HG03432 (cell line): ENCODE measurements around the gene NGEF.

Experiments
- ATAC-seq: cut with Tn5 transposase; IDR thresholded peaks from one replicate; pipeline ENCODE4 v1.9.1; 2021; ENCODE audit warnings: mild to moderate bottlenecking, moderate library complexity; ENCODE audit not compliant: unreplicated experiment

The NGEF gene

GRCh38 chr2:233002829-233003657, 10.0 kb downstream of the NGEF start:
- no peak for ATAC-seq

GRCh38 chr2:233000886-233001750, 11.9 kb downstream of the NGEF start:
- ATAC-seq, result no peak

GRCh38 chr2:232999354-232999753, 13.7 kb downstream of the NGEF start:
- ATAC-seq, result no peak

- no peak for ATAC-seq
These were observed 14.4 kb downstream of the NGEF start for GRCh38 chr2:232998666-232998985.

DNA sequence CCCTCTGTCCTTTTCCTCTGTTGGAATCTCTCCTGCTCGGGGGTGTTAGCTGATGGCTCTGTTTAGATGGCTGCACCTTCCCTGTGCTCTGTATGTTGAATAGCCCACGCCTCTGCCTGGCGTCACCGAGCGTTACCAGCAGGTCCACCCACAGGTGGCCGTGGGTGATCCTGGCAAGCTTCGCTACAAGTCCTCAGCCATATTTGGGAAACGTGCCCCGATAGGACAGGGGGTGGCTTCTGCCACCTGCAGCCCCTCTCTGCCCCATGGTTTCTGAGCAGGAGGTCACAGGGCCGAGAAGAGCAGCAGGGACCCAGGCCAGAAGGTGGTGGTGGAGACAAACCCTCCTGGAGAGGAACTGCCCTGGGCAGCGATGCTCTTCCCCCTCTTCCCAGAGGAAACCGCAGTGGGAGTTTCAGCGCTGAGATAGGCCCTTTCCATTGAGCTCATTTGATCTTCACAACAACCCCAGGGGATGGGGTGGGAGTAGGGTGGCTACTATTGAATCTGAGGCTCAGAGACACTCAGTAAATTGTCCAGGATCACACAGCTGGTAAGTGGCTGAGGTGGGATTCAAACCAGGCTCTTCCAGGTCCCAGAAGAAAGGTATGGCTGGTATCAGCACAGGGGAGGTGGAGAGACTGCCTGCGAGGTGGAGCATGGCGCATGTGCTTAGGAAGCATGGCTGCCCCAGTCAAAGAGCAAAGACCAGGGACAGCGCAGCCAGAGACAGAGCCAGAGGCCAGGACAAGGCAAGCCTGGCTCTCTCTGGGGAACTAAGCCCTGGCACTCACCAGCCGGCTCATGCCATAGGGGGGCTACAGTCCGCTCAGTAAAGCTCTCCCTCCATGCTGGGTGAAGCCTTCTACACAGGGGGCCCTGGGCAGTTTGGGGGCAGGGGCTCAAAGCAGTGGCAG, 15.0 kb downstream of the NGEF start:
- no peak for ATAC-seq

DNA sequence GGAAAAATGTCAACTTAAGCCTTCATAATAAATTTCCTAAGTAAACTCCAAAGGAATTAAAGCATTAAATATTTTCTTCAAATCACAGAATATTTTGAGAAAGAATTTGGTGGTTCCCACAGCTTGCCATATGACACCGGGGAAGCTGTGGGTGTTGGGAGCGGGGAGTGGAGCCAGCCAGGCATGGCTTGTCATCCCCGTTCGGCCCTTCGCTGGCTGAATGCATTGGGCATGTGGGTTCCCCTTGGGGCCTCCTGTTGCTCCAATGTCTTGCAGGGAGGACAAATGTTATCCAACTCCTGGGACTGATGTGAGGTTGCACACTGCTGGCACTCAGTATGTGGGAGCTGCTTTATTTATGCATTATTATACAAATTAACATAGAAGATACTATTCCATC, 18.6 kb downstream of the NGEF start:
- no peak for ATAC-seq

- ATAC-seq, result no peak
These were observed 19.7 kb downstream of the NGEF start for GRCh38 chr2:232993231-232993821.

GRCh38 chr2:232986155-232986554, 26.9 kb downstream of the NGEF start:
- ATAC-seq, result no peak

DNA sequence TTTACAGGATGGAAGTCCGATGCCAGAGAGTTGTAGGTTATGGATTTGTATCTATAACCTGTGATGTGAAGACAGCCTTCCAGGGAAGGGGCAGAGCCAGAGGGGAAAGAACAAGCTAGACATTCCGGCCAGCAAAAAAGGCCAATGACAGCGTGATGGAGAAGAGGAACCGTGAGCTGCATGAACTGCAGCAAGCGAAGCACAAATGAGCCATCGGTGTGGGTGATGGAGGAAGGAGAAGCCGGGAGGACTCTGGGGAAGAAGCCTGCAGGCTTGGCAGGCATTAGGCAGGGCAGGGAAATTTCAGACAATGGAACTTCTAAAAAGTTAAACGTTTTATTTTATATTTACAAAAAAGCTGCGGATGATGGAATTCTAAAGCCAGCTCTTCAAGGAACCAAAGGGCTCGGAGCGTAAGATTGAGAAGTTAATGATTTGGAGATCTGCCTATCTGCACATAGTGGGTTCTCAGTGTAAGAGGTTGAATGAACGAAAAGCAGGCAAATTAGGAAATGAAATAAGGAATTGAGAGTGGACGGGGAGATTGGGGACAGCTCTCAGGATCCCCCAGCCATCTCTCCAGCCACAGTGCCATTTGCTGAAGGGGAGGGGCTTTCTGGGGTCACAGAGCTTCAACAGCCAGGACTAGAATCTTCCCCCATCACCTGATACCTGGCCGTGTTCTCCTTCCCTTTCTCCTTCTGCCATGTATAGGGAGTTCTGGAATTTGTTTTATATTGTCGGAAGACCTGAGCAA, 28.4 kb downstream of the NGEF start:
- no peak for ATAC-seq

DNA sequence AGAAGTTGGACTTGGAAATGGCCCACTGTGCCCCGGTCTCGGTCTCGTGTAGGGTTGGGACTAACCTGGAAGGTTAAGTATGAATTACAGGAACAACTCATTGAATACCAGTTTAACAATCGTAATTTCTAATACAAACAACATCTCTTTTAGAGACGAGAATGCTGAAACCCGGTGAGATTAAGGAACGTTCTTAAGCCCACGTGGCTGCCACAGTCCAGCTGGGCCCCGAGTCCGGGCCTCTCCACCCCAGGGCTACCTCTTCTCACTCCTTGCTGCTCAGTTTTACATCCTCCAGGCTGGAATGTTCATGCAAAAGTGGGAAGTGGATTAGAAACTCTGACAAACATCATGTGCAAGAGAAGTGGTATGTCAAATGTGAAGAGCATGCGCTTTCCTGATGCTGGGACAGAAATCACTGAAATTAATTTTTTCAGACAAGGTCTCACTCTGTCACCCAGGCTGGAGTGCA, 29.4 kb downstream of the NGEF start:
- ATAC-seq, result no peak

DNA sequence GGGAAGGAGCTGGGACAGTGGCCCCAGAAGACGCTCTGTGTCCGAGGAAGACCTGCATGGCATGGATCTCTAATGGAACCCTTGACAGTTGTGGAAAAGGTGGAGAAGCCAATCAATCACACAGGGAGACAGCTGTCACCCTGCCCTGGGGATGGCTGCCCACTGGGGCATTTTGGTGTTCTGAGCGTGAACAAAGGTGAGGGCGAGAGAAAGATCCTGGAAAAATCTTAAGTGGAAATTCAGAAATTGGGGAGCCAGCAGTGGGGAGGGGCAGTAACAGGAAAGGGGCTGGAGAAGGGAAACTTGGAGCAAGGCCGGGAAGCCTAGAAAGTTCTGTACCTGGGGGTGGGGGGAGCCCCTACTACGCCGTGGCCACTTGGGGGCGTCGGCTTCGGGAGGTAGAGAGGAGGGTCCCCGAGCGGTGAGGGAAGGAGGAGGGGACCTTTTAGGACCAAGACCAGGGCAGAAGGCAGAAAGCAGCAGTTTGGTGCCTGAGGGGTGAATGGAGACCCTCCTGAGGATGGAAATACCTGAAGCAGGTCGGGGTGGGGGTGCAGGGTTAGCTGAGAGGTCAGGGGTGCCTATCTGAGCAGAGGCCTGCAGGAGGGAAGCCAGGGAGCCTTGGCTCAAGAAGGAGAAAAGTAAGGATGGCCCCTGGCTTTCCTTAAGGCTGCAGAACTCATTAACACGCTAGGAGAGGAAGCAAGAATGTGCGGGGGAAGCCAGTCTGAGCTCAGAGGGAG, 30.0 kb downstream of the NGEF start:
- ATAC-seq, result no peak

- no peak for ATAC-seq
These were observed 31.2 kb downstream of the NGEF start for GRCh38 chr2:232981767-232982360.

DNA sequence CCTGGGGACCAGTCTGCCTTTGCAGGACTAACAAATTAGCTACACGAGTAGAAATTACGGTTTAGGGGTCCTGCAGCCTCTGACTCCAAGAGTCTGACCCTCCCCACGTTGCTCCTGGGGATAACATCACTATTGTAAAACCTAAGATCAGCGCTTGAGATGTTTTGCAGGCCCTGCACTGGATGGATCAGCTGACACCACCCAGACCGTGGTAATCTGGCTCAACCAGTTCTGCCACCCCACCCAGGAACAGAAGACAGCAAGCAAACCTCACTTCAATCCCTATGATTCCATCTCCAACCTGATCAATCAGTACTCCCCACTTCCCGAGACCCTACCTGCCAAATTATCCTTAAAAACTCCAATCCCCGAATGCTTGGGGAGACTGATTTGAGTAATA, 31.7 kb downstream of the NGEF start:
- no peak for ATAC-seq

- ATAC-seq, result no peak
These were observed 32.4 kb downstream of the NGEF start for GRCh38 chr2:232980683-232981082.

DNA sequence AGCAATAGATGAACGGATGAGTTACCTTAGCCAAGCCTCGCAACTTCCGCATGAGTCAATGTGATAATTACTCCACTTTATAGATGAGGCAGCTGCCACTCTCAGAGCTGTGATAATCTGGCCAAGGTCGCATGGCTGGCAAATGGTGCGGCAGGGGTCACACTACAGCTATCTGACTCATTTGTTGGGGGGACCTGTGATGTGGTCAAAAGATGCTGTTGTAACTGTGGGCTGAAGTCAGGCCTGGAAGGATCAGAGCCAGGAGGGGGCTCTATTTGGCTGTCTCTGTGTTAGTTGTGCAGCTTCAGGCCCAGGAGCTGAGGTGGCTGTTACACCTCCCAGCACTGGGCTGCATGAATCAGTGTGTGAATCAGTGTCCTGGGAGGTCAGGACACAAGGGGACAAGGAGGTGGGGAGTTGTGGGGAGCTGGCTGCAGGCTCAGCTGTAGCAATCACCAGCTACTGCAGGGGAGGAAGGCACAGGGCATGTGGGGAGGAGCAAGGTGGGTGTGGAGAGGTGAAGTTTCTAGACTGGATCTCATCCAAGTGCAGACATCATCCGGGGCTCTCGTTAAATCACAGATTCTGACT, 33.1 kb downstream of the NGEF start:
- ATAC-seq, result no peak

DNA sequence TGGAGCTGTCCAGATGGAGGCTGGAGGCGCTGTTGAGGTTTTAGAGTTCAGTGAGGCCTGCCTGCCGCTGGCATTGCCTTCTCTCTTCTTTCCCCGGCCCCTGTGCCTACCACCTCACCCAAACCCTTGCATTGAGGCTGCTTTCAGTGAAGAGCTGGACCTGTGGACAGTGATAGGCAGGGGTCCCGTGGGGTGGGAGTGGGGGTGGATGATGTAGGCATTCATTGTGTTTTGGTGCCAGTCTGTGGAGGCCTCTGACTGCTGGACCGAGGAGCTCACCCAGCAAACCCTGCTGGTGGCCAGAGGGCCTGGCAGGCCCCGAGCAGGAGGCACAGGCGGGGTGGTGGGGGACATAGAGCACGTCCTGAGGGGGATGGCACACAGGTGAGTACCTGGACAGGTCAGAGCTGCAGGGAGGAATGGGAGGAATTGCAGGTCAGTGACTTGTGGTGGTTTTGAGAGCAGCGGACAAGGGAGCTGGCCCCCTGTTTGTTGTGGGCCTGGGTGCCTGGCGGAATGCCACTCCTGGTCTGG, 35.6 kb downstream of the NGEF start:
- no peak for ATAC-seq

GRCh38 chr2:232976666-232977437, 36.2 kb downstream of the NGEF start:
- ATAC-seq, result no peak
